22Rv1 (cell line): ENCODE results near the gene PUM2.

ENCODE experiments used
- ZFX ChIP-seq: fragments of 450-650 bp; IDR thresholded peaks from 2 replicates; pipeline ENCODE4 v1.6.1; 2017; ENCODE audit warnings: antibody characterized with exemption, borderline replicate concordance
- TF ChIP-seq, protein P1 (sequence below): fragments of 450-650 bp; IDR thresholded peaks from 2 replicates; pipeline ENCODE4 v1.5.1; 2017; ENCODE audit warnings: mild to moderate bottlenecking

DNA sequence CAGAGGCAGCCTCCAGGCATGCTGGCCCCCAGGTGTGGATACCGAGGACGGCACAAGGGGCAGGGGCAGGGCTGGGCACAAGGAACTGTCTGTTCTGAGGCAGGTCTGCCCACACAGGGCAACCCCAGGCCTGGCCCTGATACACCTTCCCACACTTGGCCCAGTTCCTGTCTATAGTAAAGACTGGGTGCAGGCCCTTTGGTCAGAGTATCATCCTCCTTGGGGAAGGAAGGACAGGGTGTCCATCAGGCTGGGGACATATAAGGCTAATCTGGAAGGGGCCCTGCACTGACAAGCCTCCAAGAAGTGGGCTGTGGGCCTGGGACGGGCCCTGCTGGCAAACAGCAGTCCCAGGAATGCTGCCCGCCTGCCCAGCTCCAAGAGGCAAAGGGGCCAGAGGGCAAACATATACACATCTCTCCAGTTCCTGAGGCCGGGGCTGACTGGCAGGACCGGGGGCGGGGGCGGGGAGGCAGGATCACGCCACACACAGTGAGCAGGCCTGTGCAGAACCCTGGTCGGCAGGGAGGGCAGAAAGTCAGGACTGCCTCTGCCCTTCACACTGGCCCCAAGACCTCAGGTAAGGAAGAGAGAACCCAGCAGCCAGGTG, 144.6 kb downstream of the PUM2 start:
- TF ChIP-seq, protein P1, sequence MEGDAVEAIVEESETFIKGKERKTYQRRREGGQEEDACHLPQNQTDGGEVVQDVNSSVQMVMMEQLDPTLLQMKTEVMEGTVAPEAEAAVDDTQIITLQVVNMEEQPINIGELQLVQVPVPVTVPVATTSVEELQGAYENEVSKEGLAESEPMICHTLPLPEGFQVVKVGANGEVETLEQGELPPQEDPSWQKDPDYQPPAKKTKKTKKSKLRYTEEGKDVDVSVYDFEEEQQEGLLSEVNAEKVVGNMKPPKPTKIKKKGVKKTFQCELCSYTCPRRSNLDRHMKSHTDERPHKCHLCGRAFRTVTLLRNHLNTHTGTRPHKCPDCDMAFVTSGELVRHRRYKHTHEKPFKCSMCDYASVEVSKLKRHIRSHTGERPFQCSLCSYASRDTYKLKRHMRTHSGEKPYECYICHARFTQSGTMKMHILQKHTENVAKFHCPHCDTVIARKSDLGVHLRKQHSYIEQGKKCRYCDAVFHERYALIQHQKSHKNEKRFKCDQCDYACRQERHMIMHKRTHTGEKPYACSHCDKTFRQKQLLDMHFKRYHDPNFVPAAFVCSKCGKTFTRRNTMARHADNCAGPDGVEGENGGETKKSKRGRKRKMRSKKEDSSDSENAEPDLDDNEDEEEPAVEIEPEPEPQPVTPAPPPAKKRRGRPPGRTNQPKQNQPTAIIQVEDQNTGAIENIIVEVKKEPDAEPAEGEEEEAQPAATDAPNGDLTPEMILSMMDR = no peak
- TF ChIP-seq ZFX = no peak
